Lower lobe of right lung (tissue), 2 donors: ENCODE measurements around the gene SLC15A1. TPM values are rescaled to one million over a fixed set of nuclear protein-coding genes. Genes with fewer than 3 reads are reported as not detected.

Source experiments
- ATAC-seq, 2 donors: fragments of 200-7000 bp; cut with Tn5 transposase; one replicate each; pipeline ENCODE4 v1.9.1; 2020 to 2022; ENCODE audit warnings: mild to moderate bottlenecking in 2 of 2, moderate library complexity in 2 of 2
- DNase-seq: peaks from one replicate; pipeline ENCODE4 v3.0.0-alpha.2; 2020
- H3K27ac ChIP-seq: fragments of 200-600 bp; one replicate; pipeline ENCODE4 v1.8.0; 2022
- H3K27me3 ChIP-seq: fragments of 200-600 bp; one replicate; pipeline ENCODE4 v1.8.0; 2022; ENCODE audit warnings: low read depth
- H3K36me3 ChIP-seq: fragments of 200-600 bp; one replicate; pipeline ENCODE4 v1.8.0; 2022; ENCODE audit warnings: mild to moderate bottlenecking
- H3K4me1 ChIP-seq: fragments of 200-600 bp; one replicate; pipeline ENCODE4 v1.8.0; 2022
- H3K4me3 ChIP-seq: fragments of 200-600 bp; one replicate; pipeline ENCODE4 v1.8.0; 2022; ENCODE audit warnings: mild to moderate bottlenecking
- H3K9me3 ChIP-seq: fragments of 200-600 bp; one replicate; pipeline ENCODE4 v1.8.0; 2022
- intact Hi-C: fragments of 100-400 bp; cut with DNase I; formaldehyde crosslinking; loops from one replicate; pipeline ENCODE4 v1.11.0; 2022
- total RNA-seq: library from RNA; stranded (reverse); fragmentation: NEBNext Ultra II Directional; extraction: Animal tissue kit (Norgen Biotek cat#: 25700); gene quantifications from one replicate; pipeline ENCODE4 v1.2.1, GENCODE V29; 2021
- TF ChIP-seq, protein P1 (sequence below): fragments of 200-600 bp; IDR thresholded peaks from one replicate; pipeline ENCODE4 v1.8.0; 2022; ENCODE audit warnings: antibody characterized with exemption, mild to moderate bottlenecking
- donor health status: DM: no; HTN: yes; CAD: no; lungs with severe emphysema.

Gene SLC15A1
- total RNA-seq, 1 donor from 2014 or later, result not detected

DNA sequence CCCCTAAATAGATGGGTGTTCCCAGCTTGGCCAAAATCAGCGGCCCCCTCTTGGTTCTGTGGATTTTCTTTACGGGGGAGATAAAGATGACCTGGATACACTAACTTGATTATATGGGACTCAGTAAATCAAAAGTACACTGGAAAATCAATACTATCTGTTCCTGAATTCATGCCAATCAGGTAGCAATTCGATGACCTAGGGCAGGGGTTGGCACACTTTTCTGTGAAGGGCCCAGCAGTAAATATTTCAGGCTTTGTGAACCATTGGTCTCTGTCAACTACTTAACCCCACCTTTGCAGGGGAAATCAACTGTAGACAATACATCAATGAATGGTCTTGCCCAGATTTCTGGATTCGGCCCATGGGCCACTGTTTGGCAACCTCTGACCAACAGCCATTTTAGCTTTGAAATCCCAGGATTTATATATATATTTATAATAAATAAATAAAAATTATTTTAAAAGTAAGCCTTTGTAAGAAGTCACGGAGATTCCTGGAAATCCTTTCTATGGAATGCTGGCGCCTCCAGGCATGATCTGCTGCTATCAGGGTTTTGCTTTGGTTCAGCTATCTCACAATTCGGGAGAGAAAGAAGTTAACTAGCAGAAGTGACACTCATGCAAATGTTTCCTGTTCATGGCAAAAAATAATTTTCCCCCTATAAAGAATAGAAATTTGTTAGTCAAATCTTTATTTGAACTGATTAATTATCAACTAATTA, 32.8 kb downstream of the SLC15A1 start:
- intact Hi-C loops, result no loop called here
- Histone ChIP-seq H3K27me3 (no peaks in the 10 kb centered on the region), H3K27ac (no peak overlapping the region), H3K36me3 (no peaks in the 10 kb centered on the region), H3K4me1 (no peaks in the 10 kb centered on the region), H3K4me3 (no peak overlapping the region), H3K9me3 (no peaks in the 10 kb centered on the region)
- ATAC-seq (no peak), DNase-seq (no peak)
- TF ChIP-seq, protein P1, sequence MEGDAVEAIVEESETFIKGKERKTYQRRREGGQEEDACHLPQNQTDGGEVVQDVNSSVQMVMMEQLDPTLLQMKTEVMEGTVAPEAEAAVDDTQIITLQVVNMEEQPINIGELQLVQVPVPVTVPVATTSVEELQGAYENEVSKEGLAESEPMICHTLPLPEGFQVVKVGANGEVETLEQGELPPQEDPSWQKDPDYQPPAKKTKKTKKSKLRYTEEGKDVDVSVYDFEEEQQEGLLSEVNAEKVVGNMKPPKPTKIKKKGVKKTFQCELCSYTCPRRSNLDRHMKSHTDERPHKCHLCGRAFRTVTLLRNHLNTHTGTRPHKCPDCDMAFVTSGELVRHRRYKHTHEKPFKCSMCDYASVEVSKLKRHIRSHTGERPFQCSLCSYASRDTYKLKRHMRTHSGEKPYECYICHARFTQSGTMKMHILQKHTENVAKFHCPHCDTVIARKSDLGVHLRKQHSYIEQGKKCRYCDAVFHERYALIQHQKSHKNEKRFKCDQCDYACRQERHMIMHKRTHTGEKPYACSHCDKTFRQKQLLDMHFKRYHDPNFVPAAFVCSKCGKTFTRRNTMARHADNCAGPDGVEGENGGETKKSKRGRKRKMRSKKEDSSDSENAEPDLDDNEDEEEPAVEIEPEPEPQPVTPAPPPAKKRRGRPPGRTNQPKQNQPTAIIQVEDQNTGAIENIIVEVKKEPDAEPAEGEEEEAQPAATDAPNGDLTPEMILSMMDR, result no peak

DNA sequence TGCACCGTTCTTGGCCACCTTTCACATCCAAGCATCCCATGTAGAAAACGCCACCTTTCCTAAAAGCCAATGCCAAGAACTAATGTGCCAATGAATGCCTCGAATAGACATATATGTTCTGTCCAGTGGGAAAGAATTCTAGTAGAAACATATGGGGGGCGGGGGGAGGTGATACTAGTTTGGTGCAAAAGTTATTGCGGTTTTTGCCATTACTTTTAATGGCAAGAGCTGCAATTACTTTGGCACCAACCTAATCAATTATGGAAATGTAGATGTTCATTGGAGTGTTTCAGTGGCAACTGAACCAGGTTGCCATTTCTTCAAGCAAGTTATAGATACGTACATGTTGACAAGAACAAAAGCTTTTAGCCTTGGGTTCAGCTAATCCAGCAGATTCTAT, 34.6 kb downstream of the SLC15A1 start:
- Histone ChIP-seq H3K36me3 (no peaks in the 10 kb centered on the region), H3K4me3 (no peak overlapping the region), H3K27ac (no peak overlapping the region), H3K27me3 (no peaks in the 10 kb centered on the region), H3K9me3 (no peaks in the 10 kb centered on the region), H3K4me1 (no peaks in the 10 kb centered on the region)
- TF ChIP-seq, protein P1, result no peak
- intact Hi-C loops, result no loop called here
- DNase-seq, result no peak
- no peak for ATAC-seq

DNA sequence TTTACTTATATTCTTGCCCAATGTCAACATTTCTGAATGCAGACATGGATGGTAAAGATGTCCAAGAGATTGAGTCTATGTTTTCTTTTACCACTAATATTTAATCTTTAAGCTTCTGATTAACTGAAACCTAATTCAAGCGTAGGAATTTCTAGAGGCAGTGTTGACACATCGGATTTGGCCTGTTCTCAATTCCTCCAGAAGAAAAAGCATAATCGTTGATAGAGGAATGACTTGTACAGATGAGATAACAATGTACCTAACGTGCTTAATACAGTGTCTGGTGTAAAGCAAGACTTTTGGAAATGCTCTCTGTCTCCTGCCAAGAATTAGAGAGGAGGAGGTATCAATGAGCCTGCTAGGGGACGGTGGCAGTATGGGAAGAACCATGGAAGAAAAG, 35.2 kb downstream of the SLC15A1 start:
- intact Hi-C loops, result no loop called here
- H3K9me3 ChIP-seq, result no peaks in the 10 kb centered on the region
- H3K4me1 ChIP-seq, result no peaks in the 10 kb centered on the region
- ATAC-seq (no peak), DNase-seq (no peak)
- no peak overlapping the region for H3K4me3 ChIP-seq
- H3K36me3 ChIP-seq, result no peaks in the 10 kb centered on the region
- TF ChIP-seq, protein P1, result no peak
- no peaks in the 10 kb centered on the region for H3K27me3 ChIP-seq
- H3K27ac ChIP-seq, result no peak overlapping the region

DNA sequence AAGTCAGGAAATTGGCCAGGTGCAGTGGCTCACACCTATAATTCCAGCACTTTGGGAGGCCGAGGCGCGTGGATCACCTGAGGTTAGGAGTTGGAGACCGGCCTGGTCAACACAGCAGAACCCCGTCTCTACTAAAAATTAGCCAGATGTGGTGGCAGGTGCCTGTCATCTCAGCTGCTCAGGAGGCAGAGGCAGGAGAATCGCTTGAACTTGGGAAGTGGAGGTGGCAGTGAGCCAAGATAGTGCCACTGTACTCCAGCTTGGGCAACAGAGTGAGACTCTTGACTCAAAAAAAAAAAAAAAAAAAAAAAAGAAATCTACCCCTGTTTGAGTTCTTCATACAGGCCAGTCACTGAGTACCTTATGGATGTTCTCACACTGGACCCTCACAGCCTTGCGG, 42.0 kb downstream of the SLC15A1 start:
- no peak overlapping the region for H3K27ac ChIP-seq
- ATAC-seq, result no peak
- DNase-seq, result no peak
- no peaks in the 10 kb centered on the region for H3K4me1 ChIP-seq
- no peaks in the 10 kb centered on the region for H3K27me3 ChIP-seq
- no peaks in the 10 kb centered on the region for H3K9me3 ChIP-seq
- H3K36me3 ChIP-seq, result no peaks in the 10 kb centered on the region
- intact Hi-C loops, result no loop called here
- TF ChIP-seq, protein P1, result no peak
- no peak overlapping the region for H3K4me3 ChIP-seq

DNA sequence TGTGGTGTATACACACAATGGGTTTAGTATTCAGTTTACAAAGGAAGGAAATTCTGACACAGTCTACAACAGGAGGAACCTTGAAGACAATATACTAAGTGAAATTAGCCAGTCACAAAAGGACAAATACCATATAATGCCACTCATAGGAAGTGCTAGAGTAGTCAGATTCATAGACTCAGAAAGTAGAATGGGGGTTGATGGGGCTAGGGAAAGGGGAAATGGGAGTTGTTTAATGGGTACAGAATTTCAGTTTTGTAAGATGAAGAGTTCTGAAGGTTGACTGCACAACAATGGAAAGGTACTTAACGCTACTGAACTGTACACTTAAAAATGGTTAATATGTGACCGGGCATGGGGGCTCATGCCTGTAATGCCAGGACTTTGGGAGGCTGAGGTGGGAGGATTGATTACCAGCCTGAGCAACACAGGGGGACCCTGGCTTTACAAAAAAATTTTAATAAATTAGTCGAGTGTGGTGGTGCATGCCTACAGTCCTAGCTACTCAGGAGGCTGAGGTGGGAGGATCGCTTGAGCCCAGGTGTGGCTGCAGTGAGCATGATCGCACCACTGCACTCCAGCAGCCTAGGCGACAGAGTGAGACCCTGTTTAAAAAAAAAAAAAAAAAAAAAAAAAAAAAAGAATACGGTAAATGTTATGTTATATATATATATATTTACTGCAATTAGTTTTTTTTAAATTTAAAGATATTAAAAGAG, 45.0 kb downstream of the SLC15A1 start:
- intact Hi-C loops, result no loop called here
- no peak for ATAC-seq
- H3K27me3 ChIP-seq, result no peaks in the 10 kb centered on the region
- TF ChIP-seq, protein P1, result no peak
- H3K9me3 ChIP-seq, result no peaks in the 10 kb centered on the region
- no peaks in the 10 kb centered on the region for H3K4me1 ChIP-seq
- no peak overlapping the region for H3K27ac ChIP-seq
- no peaks in the 10 kb centered on the region for H3K36me3 ChIP-seq
- DNase-seq, result no peak
- no peak overlapping the region for H3K4me3 ChIP-seq
